ENCODE data around the gene CNN2. TPM values are rescaled to one million over a fixed set of nuclear protein-coding genes. Genes with fewer than 3 reads are reported as not detected.

The CNN2 gene
- total and polyA plus RNA-seq, 2 of the 13 experiments (the other 11 are each of a cell fraction or from before 2014, with no cell fraction given): 63.6 to 70.0 TPM

DNA sequence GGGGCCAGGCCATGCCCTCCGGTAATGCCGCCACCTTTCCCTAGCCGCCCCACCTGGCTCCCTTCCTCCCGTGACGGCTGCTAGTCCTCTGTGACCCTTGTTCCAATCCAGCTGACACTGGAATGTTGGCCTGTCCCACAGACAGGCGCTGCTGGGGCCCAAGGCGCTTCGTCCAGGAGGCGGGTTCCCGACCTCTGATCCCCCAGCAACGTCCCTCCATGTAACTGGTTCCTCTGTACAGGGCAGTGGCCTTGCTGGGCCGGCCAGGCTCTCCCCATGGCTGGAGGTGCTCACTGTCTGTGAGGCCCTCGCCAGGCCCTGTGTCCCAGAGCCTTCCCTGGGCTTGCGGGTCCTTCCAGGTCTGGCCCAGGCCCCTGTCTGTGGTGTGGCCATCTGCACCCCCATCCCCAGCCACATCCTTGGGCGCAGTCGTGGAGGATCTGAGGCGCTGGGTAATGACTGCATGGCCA is 33.0 kb upstream of the CNN2 start (continued):
- 0 out of 2 replicates have a peak, but pooled peaks have one; percentile 15 for TF ChIP-seq ZNF770 (CRISPR knock-in tag; IDR thresholded peaks at IDR 0.05)
- TF ChIP-seq, protein P1, sequence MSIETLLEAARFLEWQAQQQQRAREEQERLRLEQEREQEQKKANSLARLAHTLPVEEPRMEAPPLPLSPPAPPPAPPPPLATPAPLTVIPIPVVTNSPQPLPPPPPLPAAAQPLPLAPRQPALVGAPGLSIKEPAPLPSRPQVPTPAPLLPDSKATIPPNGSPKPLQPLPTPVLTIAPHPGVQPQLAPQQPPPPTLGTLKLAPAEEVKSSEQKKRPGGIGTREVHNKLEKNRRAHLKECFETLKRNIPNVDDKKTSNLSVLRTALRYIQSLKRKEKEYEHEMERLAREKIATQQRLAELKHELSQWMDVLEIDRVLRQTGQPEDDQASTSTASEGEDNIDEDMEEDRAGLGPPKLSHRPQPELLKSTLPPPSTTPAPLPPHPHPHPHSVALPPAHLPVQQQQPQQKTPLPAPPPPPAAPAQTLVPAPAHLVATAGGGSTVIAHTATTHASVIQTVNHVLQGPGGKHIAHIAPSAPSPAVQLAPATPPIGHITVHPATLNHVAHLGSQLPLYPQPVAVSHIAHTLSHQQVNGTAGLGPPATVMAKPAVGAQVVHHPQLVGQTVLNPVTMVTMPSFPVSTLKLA (IDR thresholded peaks at IDR 0.05): no peak
- no peak for TF ChIP-seq SNAI1 (CRISPR knock-in tag; IDR thresholded peaks at IDR 0.05; ENCODE audit: borderline replicate concordance)
- no peak for TF ChIP-seq SIN3B (IDR thresholded peaks at IDR 0.05; ENCODE audit: low read length)
- TF ChIP-seq ELF4 (CRISPR knock-in tag; IDR thresholded peaks at IDR 0.05; ENCODE audit: borderline replicate concordance): no peak
- TF ChIP-seq RAD21 (CRISPR knock-in tag; IDR thresholded peaks at IDR 0.05): 0 out of 2 replicates have a peak, but pooled peaks have one; percentile 24
- no peak for TF ChIP-seq ZFP36 (IDR thresholded peaks at IDR 0.05; ENCODE audit: borderline replicate concordance, low read depth, low read length, partially characterized antibody)
- no peak for TF ChIP-seq BRD4 (CRISPR knock-in tag; IDR thresholded peaks at IDR 0.05)
- TF ChIP-seq RFXANK (CRISPR knock-in tag; IDR thresholded peaks at IDR 0.05): no peak
- no peak for TF ChIP-seq MIER2 (CRISPR knock-in tag; IDR thresholded peaks at IDR 0.05)
- no peak for TF ChIP-seq SOX13 (IDR thresholded peaks at IDR 0.05)
- peak in 1 of 2 experiments; percentile 42; a peak in 1 of 4 replicates for TF ChIP-seq SOX13 (CRISPR knock-in tag; conservative IDR thresholded peaks at IDR 0.05 in 1 of 2, IDR thresholded peaks at IDR 0.05 in 1 of 2)
- no peak for TF ChIP-seq ZNF781 (CRISPR knock-in tag; IDR thresholded peaks at IDR 0.05; ENCODE audit: borderline replicate concordance, not compliant biosample characterization)
- TF ChIP-seq HNRNPUL1 (IDR thresholded peaks at IDR 0.05; ENCODE audit: low read depth, low read length): no peak
- no peak; the same call in 1 of the 2 replicates for TF ChIP-seq ZNF746 (CRISPR knock-in tag; IDR thresholded peaks at IDR 0.05)
- no peak for TF ChIP-seq HNRNPK (IDR thresholded peaks at IDR 0.05; ENCODE audit: low read depth, low read length, poor library complexity, severe bottlenecking)
- peak; percentile 82 for TF ChIP-seq HDAC1 (CRISPR knock-in tag; IDR thresholded peaks at IDR 0.05)
- no peak for TF ChIP-seq SNRNP70 (IDR thresholded peaks at IDR 0.05; ENCODE audit: low read depth, low read length)
- no peak for TF ChIP-seq KDM5B (CRISPR knock-in tag; IDR thresholded peaks at IDR 0.05; ENCODE audit: borderline replicate concordance)
- no peak for TF ChIP-seq TOPORS (CRISPR knock-in tag; IDR thresholded peaks at IDR 0.05)
- TF ChIP-seq ZNF24 (IDR thresholded peaks at IDR 0.05): no peak
- no peak for TF ChIP-seq RBAK (CRISPR knock-in tag; IDR thresholded peaks at IDR 0.05)
- no peak for TF ChIP-seq ZNF260 (CRISPR knock-in tag; IDR thresholded peaks at IDR 0.05; ENCODE audit: borderline replicate concordance, low read depth)
- TF ChIP-seq SKI (IDR thresholded peaks at IDR 0.05; ENCODE audit: partially characterized antibody): peak; percentile 95
- TF ChIP-seq RBFOX2 (IDR thresholded peaks at IDR 0.05; ENCODE audit: low read depth, low read length): 0 out of 2 replicates have a peak, but pooled peaks have one; percentile 51
- TF ChIP-seq ZMYM2 (CRISPR knock-in tag; IDR thresholded peaks at IDR 0.05): no peak
- no peak for TF ChIP-seq PBX2 (CRISPR knock-in tag; IDR thresholded peaks at IDR 0.05)
- TF ChIP-seq MTF1 (CRISPR knock-in tag; IDR thresholded peaks at IDR 0.05): no peak
- TF ChIP-seq ZNF143 (CRISPR knock-in tag; IDR thresholded peaks at IDR 0.05): no peak

Measured in HepG2 (cell line).